GM19193 (cell line): ENCODE data around the gene POLL.

Experiments used
- POLR2A ChIP-seq: IDR thresholded peaks from 4 replicates; pipeline ENCODE4 v1.6.1; 2011; ENCODE audit not compliant: insufficient read depth, insufficient read length; ENCODE audit errors: extremely low read depth

The POLL gene

GRCh38 chr10:101585841-101586240 lies 2.2 kb downstream of the POLL start:
- TF ChIP-seq POLR2A = no peak

GRCh38 chr10:101580486-101581399 lies 7.3 kb downstream of the POLL start:
- no peak for TF ChIP-seq POLR2A

GRCh38 chr10:101579516-101579870 lies 8.6 kb downstream of the POLL start:
- TF ChIP-seq POLR2A = no peak

- no peak for TF ChIP-seq POLR2A
Observed at GRCh38 chr10:101578803-101579515, 9.1 kb downstream of the POLL start.

- TF ChIP-seq POLR2A = no peak
Observed at GRCh38 chr10:101578192-101578591, 9.9 kb downstream of the POLL start.

GRCh38 chr10:101577121-101577871 lies 10.8 kb downstream of the POLL start:
- TF ChIP-seq POLR2A = no peak

GRCh38 chr10:101576211-101576863 lies 11.7 kb downstream of the POLL start:
- TF ChIP-seq POLR2A = no peak

- TF ChIP-seq POLR2A = no peak
Observed at GRCh38 chr10:101575580-101576210, 12.4 kb downstream of the POLL start.

- TF ChIP-seq POLR2A = no peak
Observed at GRCh38 chr10:101575091-101575490, 13.0 kb downstream of the POLL start.

- no peak for TF ChIP-seq POLR2A
Observed at GRCh38 chr10:101573885-101574753, 13.9 kb downstream of the POLL start.

- TF ChIP-seq POLR2A = no peak
Observed at GRCh38 chr10:101572785-101573184, 15.3 kb downstream of the POLL start.

- no peak for TF ChIP-seq POLR2A
Observed at GRCh38 chr10:101572126-101572525, 15.9 kb downstream of the POLL start.

- TF ChIP-seq POLR2A = no peak
Observed at GRCh38 chr10:101571271-101571925, 16.7 kb downstream of the POLL start.
